OCI-LY7 (cell line): Measurements from ENCODE around the gene RNGTT.

Experiments
- CTCF ChIP-seq: fragments of 200-600 bp; sonication (generic); conservative IDR thresholded peaks from 2 replicates; pipeline ENCODE4 v1.5.1; 2014; ENCODE audit warnings: mild to moderate bottlenecking, antibody characterized with exemption, low read length, moderate library complexity, mixed read lengths
- EZH2phosphoT487 ChIP-seq: fragments of 200-600 bp; sonication (generic); IDR thresholded peaks from 2 replicates; pipeline ENCODE4 v1.6.1; 2018; ENCODE audit warnings: low read depth, borderline replicate concordance, mild to moderate bottlenecking, mixed run types, antibody characterized with exemption, low read length, moderate library complexity, mixed read lengths

GRCh38 chr6:88913471-88913870 is 49.9 kb downstream of the RNGTT start:
- TF ChIP-seq CTCF (no peak), EZH2phosphoT487 (no peak)
